Measurements from ENCODE around the gene RAB19. TPM values are rescaled to one million over a fixed set of nuclear protein-coding genes. Genes with fewer than 3 reads are reported as not detected.

The RAB19 gene, protein sequence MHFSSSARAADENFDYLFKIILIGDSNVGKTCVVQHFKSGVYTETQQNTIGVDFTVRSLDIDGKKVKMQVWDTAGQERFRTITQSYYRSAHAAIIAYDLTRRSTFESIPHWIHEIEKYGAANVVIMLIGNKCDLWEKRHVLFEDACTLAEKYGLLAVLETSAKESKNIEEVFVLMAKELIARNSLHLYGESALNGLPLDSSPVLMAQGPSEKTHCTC
- not detected in 2 replicates for total RNA-seq

DNA sequence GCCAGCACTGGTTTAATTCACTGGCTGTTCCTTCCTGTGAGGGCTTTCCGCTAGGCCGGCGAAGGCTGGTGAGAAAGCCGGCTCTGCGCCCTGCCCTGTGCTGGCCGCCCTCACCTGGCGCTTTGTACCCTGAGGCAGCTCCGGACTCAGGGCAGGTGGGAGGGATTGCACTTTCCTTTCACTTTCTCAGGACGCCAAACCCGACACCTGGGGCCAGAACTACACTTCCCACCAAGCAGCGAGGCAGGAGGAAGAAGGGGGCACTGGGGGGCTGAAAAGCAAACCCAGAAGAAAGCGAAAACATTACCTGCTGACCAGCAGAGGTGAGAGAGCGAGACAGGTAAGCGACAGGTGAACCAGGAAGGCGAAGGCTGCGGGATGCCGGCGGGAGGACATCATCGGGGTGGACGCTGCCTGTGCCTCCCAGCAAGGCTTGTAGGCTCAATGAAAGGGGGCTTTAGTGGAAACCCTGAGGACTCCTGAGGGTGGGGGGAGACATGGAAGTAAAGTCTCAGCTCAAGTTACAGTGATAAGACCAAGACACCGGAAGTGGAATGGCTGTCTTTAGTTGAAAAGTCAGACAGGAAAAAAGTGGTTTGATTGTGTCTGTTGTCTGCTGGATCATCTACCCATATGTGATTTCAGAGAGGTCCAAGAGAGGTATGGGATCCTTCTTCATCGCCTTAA is at the start of gene RAB19:
RAB19 (plus strand) TSS at position 181 of the 687 bp plus-strand sequence. CDS start 3,589 bp downstream, outside the sequence.

DNA sequence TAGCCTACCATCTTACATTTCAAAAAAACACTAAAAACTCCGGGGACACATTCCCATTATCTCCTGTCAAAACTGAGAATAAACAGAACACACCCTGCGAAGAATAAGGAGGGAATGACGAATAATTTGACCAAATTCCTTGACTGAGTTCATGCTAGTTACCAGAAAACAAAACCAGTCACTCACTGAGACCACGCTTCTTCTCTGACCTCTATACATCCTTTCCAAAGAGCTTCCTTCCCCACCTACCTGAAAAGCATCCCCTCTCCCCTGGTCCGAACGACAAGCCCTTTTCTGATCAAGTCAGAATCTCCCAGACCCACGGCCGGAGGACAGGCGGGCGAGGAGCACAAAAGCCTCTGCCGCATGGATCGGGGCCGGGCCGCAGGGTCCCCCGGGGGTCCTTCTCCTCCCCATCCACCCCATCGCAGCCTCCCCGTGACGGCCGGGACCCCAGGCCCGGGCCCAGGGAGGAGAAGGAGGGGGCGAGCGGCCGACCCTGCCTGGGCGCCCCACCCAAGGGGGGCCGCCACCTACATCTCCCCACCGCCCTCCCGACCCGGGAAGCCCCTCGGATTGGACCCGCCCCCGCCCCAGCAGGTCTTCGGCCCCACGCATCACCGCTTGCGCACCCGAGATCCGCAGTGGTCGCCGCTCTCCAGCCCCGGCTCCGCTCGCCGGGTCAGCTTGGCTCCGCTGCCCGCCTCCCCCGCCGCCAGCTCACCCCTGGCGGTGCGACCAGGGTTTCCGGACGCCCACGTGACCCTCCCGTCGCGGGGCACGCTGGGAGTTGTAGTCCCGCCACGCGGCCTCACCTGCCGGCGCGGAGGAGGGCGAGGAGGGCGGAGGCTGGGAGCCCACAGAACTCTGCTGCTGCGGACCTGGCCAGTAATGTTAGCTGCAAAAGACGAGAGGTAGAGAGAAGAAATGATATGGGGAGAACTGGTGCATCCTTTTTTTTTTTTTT is 5.8 kb upstream of the RAB19 start, which contains the start of gene SLC37A3:
SLC37A3 (minus strand) TSS at position 747 of the 967 bp plus-strand sequence. CDS start 16,004 bp downstream, outside the sequence.

Other genes with a start within 250 kb of the RAB19 start
- gene KDM7A, start 227.1 kb upstream of the RAB19 start, total RNA-seq: 2.0 and 2.7 TPM in 2 replicates
- 29.1 and 34.1 TPM in 2 replicates for gene SLC37A3, start 5.5 kb upstream of the RAB19 start, total RNA-seq
- gene MKRN1, start 75.4 kb downstream of the RAB19 start, total RNA-seq: 29.7 and 33.7 TPM in 2 replicates
- 0.07 and 0.15 TPM in 2 replicates for gene DENND2A, start 236.8 kb downstream of the RAB19 start, total RNA-seq

Data from mammary microvascular endothelial cell (primary cell).